ENCODE data around the gene ING5.

Gene ING5

GRCh38 chr2:241708879-241709278 lies 7.0 kb downstream of the ING5 start:
- DNase-seq, result no peak

- no peak for DNase-seq
Observed at GRCh38 chr2:241719093-241719492, 17.3 kb downstream of the ING5 start.

- no peak for DNase-seq
Observed at GRCh38 chr2:241720099-241720498, 18.3 kb downstream of the ING5 start.

DNA sequence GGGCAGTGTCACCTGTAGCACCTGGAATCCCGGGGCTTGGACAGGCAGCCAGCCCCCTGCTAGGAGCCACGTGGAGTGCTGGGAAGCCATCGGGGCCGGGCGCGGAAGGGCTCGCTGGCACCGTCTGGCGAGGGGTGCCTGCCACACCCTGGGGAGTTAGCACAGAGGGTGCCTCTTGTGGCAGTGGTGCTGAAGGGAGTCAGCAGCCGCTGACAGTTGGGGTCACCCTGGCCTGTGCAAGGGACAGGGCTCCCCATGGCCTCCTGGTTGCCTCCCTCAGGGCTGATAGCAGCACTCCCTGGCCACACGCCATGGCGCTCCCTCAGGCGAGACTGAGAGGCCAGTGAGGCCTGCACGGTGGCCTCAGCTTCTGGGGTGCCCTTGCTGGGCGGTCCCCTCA lies 18.7 kb downstream of the ING5 start:
- no peak for DNase-seq

GRCh38 chr2:241721852-241722251 lies 20.0 kb downstream of the ING5 start:
- DNase-seq, result no peak

- no peak for DNase-seq
Observed at GRCh38 chr2:241722896-241723454, 21.1 kb downstream of the ING5 start.

- DNase-seq, result no peak
Observed at GRCh38 chr2:241724259-241724974, 22.6 kb downstream of the ING5 start.

- DNase-seq, result no peak
Observed at GRCh38 chr2:241724975-241725870, 23.4 kb downstream of the ING5 start.

DNA sequence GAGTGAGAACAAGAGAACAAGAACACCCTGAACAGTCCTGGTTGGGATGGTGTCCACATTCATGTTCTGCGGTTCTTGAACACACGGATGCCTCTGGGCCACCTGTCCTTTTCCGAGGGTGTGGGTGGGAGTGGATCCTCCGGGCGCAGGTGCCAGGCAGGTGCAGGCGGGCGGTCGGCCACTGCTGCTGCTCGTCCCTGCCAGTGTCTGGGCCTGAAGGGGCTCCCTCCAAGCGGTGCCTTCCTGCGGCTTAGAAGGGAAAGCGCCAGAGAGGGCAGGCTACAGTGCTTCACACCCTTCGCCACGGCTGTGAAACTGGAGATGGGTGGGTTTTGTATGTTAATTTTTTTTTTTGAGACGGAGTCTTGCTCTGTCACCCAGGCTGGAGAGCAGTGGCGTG lies 24.6 kb downstream of the ING5 start:
- no peak for DNase-seq

DNA sequence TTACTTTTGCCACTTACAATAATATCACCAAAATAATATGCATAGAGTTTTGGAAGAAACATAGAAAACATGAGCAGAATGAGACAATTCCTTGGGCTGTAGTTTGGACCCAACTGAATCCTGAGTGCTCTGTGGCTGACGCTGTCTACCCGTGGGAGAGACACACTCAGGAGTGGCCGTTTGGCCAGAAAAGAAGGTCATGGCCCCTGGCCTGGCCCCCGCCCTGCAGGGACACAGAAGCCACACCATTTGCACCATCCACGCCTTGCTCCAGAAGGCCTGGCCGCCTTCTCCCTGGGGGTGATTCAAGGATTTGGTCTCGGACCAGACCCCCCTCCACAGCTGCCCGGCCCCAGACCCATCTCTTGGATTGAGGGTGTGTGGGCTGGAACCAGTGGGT lies 26.2 kb downstream of the ING5 start:
- no peak for DNase-seq

GRCh38 chr2:241728627-241729026 lies 26.8 kb downstream of the ING5 start:
- no peak for DNase-seq

- no peak for DNase-seq
Observed at GRCh38 chr2:241729868-241730267, 28.0 kb downstream of the ING5 start.

DNA sequence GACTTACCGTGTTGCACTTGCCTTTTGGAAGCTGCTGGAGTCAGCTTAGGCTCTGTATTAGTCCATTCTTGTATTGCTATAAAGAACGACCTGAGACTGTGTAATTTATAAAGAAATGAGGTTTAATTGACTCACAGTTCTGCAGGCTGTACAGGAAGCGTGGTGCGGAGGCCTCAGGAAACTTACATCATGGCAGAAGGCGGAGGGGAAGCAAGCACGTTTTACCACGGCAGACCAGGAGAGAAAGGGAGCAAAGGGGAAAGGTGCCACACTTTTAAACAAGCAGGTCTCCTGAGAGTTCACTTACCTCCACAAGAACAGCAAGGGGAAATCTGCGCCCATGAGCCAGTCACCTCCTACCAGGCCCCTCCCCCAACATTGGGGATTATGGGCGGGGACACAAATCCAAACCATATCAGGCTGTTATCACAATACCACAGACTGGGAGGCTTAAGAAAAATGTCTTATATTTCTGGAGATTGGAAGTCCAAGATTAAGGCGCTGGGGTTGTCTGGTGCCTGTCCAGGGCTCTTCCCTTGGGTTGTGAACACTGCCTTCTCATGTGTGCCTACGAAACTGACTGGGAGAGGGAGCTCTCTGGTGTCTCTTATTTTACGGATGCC lies 28.9 kb downstream of the ING5 start:
- no peak for DNase-seq

GRCh38 chr2:241732513-241733186 lies 30.8 kb downstream of the ING5 start:
- peak; percentile 55 to 59 for DNase-seq

DNA sequence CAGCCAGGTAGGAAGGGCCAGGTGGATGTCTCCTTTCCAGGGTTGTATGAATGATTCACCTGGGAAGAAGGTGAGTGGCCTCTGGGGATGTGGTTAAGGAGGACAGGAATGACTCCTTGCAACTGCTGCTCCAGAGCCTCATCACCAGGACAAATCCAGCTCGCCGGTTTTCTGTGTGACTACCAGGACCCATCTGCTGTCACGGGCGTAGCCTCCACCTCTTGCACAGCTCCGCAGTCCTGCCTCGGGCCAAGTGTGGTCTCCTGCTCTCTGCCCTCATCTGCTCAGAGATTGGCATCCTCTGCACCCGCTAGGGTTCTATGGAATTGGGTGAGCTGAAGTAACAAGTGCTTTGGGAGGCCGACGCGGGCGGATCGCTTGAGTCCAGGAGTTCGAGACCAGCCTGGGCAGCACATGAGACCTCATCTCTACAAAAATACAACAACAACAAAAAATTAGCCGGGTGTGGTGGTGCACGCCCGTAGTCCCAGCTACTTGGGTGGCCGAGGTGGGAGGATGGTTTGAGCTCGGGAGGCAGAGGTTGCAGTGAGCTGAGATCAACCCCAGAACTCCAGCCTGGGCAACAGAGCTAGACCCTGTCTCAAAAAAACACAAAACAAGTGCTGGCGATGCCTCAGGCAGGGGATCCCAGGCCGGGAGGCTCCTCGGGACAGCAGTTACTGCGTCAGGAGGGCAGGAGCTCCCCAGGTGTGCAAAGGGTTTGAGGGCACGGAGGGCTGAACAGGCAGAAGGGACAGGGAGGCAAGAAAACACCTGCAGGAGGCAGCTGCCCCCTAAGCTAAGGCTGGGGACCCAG lies 31.8 kb downstream of the ING5 start:
- DNase-seq, result no peak

GRCh38 chr2:241734208-241734466 lies 32.3 kb downstream of the ING5 start:
- DNase-seq, result no peak

- peak; percentile 96 to 98 for DNase-seq
Observed at GRCh38 chr2:241734467-241735208, 32.8 kb downstream of the ING5 start, which contains the start of gene D2HGDH. TSS of gene D2HGDH (plus strand) at chr2:241734630. CDS start at chr2:241735225, 595 bp downstream.

- no peak for DNase-seq
Observed at GRCh38 chr2:241736111-241736510, 34.3 kb downstream of the ING5 start.

GRCh38 chr2:241738040-241738686 lies 36.3 kb downstream of the ING5 start:
- no peak for DNase-seq

DNA sequence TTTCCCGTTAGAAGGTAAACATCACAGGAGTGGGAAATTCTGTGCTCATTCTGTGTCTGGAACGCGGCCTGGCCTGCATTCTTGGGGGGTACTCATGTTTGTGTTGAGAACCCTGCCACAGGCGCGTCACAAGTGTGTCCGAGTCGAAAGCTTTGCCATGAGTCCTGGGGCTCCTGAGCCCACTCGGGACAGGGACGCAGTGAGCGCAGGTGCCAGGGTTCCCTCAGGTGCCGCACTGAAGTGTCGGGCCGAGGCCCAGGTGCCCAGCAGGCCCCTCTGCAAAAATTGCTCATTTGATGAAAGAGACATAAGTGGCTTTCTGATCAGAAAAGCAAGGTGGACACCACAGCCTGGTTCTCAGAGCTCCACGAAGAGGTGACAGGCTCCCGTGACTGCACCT lies 37.3 kb downstream of the ING5 start:
- no peak for DNase-seq

GRCh38 chr2:241739651-241740050 lies 37.8 kb downstream of the ING5 start:
- DNase-seq, result peak; percentile 45 to 64

Data from stimulated activated CD4-positive, alpha-beta T cell treated with anti-CD3 and anti-CD28 coated beads, Interleukin-2, amount 100 ng/mL, for 48 hours (primary cell).